ENCODE data around the gene CYB561D2. TPM values are rescaled to one million over a fixed set of nuclear protein-coding genes. Genes with fewer than 3 reads are reported as not detected.

Gene CYB561D2
- total and polyA plus RNA-seq, 2 donors = 20.4 to 28.5 TPM

- Histone ChIP-seq H3K9me3 (ENCODE audit: control insufficient read depth in 2 of 2, insufficient read depth in 1 of 2, low read length in 1 of 2) (no peaks in the 10 kb centered on the region), H3K36me3 (ENCODE audit: control insufficient read depth in 2 of 2, insufficient read depth in 2 of 2, low read length in 1 of 2) (no peaks in the 10 kb centered on the region), H3K4me1 (ENCODE audit: control insufficient read depth in 2 of 2, insufficient read depth in 2 of 2, low read length in 2 of 2) (peaks cover 11 to 18% of the 10 kb centered on the region in 2 donors), H3K4me3 (ENCODE audit: low read length in 2 of 2) (peak overlapping the region; percentile 51 to 62), H3K27ac (ENCODE audit: low read depth in 1 of 2, low read length in 1 of 2) (peak overlapping the region in 1 of 2 donors; percentile 95), H3K27me3 (ENCODE audit: control insufficient read depth in 2 of 2, insufficient read depth in 1 of 2, low read length in 1 of 2) (peaks cover 0 to 4% of the 10 kb centered on the region in 2 donors)
- no peak for DNase-seq (ENCODE audit: low read depth in 6 of 9, low spot score in 9 of 9)
- WGBS = 78% methylated on average over 5 of the region's 5 CpGs
These were observed 15.2 kb downstream of the CYB561D2 start for GRCh38 chr3:50365842-50366220.

- no peak overlapping the region for H3K27ac ChIP-seq (ENCODE audit: low read depth in 1 of 2, low read length in 1 of 2)
- DNase-seq (ENCODE audit: low read depth in 6 of 9, low spot score in 9 of 9) = no peak
- no peaks in the 10 kb centered on the region for H3K9me3 ChIP-seq (ENCODE audit: control insufficient read depth in 2 of 2, insufficient read depth in 1 of 2, low read length in 1 of 2)
- no peaks in the 10 kb centered on the region for H3K36me3 ChIP-seq (ENCODE audit: control insufficient read depth in 2 of 2, insufficient read depth in 2 of 2, low read length in 1 of 2)
- 93% methylated on average over 9 of the region's 9 CpGs for WGBS
- H3K27me3 ChIP-seq (ENCODE audit: control insufficient read depth in 2 of 2, insufficient read depth in 1 of 2, low read length in 1 of 2) = peaks cover 0 to 4% of the 10 kb centered on the region in 2 donors
- H3K4me3 ChIP-seq (ENCODE audit: low read length in 2 of 2) = no peak overlapping the region
- H3K4me1 ChIP-seq (ENCODE audit: control insufficient read depth in 2 of 2, insufficient read depth in 2 of 2, low read length in 2 of 2) = peaks cover 13 to 35% of the 10 kb centered on the region in 2 donors
These were observed 18.5 kb downstream of the CYB561D2 start for GRCh38 chr3:50369012-50369670.

GRCh38 chr3:50370594-50370993, 19.9 kb downstream of the CYB561D2 start:
- H3K36me3 ChIP-seq (ENCODE audit: control insufficient read depth in 2 of 2, insufficient read depth in 2 of 2, low read length in 1 of 2) = no peaks in the 10 kb centered on the region
- H3K27me3 ChIP-seq (ENCODE audit: control insufficient read depth in 2 of 2, insufficient read depth in 1 of 2, low read length in 1 of 2) = peaks cover 0 to 4% of the 10 kb centered on the region in 2 donors
- H3K27ac ChIP-seq (ENCODE audit: low read depth in 1 of 2, low read length in 1 of 2) = no peak overlapping the region
- no peak overlapping the region for H3K4me3 ChIP-seq (ENCODE audit: low read length in 2 of 2)
- DNase-seq (ENCODE audit: low read depth in 6 of 9, low spot score in 9 of 9) = no peak
- WGBS = 85% methylated on average over 14 of the region's 14 CpGs
- peaks cover 7 to 26% of the 10 kb centered on the region in 2 donors for H3K4me1 ChIP-seq (ENCODE audit: control insufficient read depth in 2 of 2, insufficient read depth in 2 of 2, low read length in 2 of 2)
- no peaks in the 10 kb centered on the region for H3K9me3 ChIP-seq (ENCODE audit: control insufficient read depth in 2 of 2, insufficient read depth in 1 of 2, low read length in 1 of 2)

- Histone ChIP-seq H3K27me3 (ENCODE audit: control insufficient read depth in 2 of 2, insufficient read depth in 1 of 2, low read length in 1 of 2) (peaks cover 0 to 4% of the 10 kb centered on the region in 2 donors), H3K4me1 (ENCODE audit: control insufficient read depth in 2 of 2, insufficient read depth in 2 of 2, low read length in 2 of 2) (peaks cover 3 to 21% of the 10 kb centered on the region in 2 donors), H3K27ac (ENCODE audit: low read depth in 1 of 2, low read length in 1 of 2) (no peak overlapping the region), H3K9me3 (ENCODE audit: control insufficient read depth in 2 of 2, insufficient read depth in 1 of 2, low read length in 1 of 2) (no peaks in the 10 kb centered on the region), H3K36me3 (ENCODE audit: control insufficient read depth in 2 of 2, insufficient read depth in 2 of 2, low read length in 1 of 2) (no peaks in the 10 kb centered on the region), H3K4me3 (ENCODE audit: low read length in 2 of 2) (no peak overlapping the region)
- WGBS = 96% methylated on average over 3 of the region's 3 CpGs
- DNase-seq (ENCODE audit: low read depth in 6 of 9, low spot score in 9 of 9) = no peak
These were observed 20.5 kb downstream of the CYB561D2 start for GRCh38 chr3:50371133-50371685.

DNA sequence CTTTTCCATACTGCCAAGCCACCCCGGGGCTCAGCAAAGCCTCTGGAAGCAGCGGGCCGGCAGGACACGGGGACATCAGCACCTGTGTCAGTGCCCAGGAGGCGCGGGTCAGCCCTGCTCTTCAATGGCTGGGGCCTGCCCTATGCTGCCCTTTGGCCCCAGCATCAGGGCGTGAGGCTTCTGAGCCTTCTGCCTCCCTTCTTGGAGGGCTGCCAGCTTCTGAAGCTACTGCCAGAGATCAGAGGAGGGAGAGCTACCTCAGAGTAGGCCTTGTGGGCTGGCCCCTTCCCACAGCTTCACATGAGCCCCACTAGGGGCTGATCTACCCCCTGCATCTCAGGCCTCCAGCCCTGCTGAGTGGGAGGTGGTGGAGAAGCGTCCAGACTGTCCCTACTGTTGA, 21.7 kb downstream of the CYB561D2 start:
- Histone ChIP-seq H3K9me3 (ENCODE audit: control insufficient read depth in 2 of 2, insufficient read depth in 1 of 2, low read length in 1 of 2) (no peaks in the 10 kb centered on the region), H3K4me3 (ENCODE audit: low read length in 2 of 2) (no peak overlapping the region), H3K4me1 (ENCODE audit: control insufficient read depth in 2 of 2, insufficient read depth in 2 of 2, low read length in 2 of 2) (peaks cover 3 to 20% of the 10 kb centered on the region in 2 donors), H3K27me3 (ENCODE audit: control insufficient read depth in 2 of 2, insufficient read depth in 1 of 2, low read length in 1 of 2) (peaks cover 0 to 4% of the 10 kb centered on the region in 2 donors), H3K36me3 (ENCODE audit: control insufficient read depth in 2 of 2, insufficient read depth in 2 of 2, low read length in 1 of 2) (no peaks in the 10 kb centered on the region), H3K27ac (ENCODE audit: low read depth in 1 of 2, low read length in 1 of 2) (peak overlapping the region in 1 of 2 donors; percentile 55)
- peak in 5 of 9 donors; percentile 17 to 69 (median 37) for DNase-seq (ENCODE audit: low read depth in 6 of 9, low spot score in 9 of 9)
- WGBS = 67% methylated on average over 8 of the region's 8 CpGs

- peaks cover 0 to 4% of the 10 kb centered on the region in 2 donors for H3K27me3 ChIP-seq (ENCODE audit: control insufficient read depth in 2 of 2, insufficient read depth in 1 of 2, low read length in 1 of 2)
- WGBS = 74% methylated on average over 12 of the region's 12 CpGs
- no peak for DNase-seq (ENCODE audit: low read depth in 6 of 9, low spot score in 9 of 9)
- H3K4me1 ChIP-seq (ENCODE audit: control insufficient read depth in 2 of 2, insufficient read depth in 2 of 2, low read length in 2 of 2) = peaks cover 3 to 20% of the 10 kb centered on the region in 2 donors
- H3K4me3 ChIP-seq (ENCODE audit: low read length in 2 of 2) = no peak overlapping the region
- H3K9me3 ChIP-seq (ENCODE audit: control insufficient read depth in 2 of 2, insufficient read depth in 1 of 2, low read length in 1 of 2) = no peaks in the 10 kb centered on the region
- H3K27ac ChIP-seq (ENCODE audit: low read depth in 1 of 2, low read length in 1 of 2) = no peak overlapping the region
- no peaks in the 10 kb centered on the region for H3K36me3 ChIP-seq (ENCODE audit: control insufficient read depth in 2 of 2, insufficient read depth in 2 of 2, low read length in 1 of 2)
These were observed 22.7 kb downstream of the CYB561D2 start for GRCh38 chr3:50373146-50374051.

- Histone ChIP-seq H3K27me3 (ENCODE audit: control insufficient read depth in 2 of 2, insufficient read depth in 1 of 2, low read length in 1 of 2) (peaks cover 0 to 4% of the 10 kb centered on the region in 2 donors), H3K27ac (ENCODE audit: low read depth in 1 of 2, low read length in 1 of 2) (no peak overlapping the region), H3K4me3 (ENCODE audit: low read length in 2 of 2) (no peak overlapping the region), H3K4me1 (ENCODE audit: control insufficient read depth in 2 of 2, insufficient read depth in 2 of 2, low read length in 2 of 2) (peaks cover 3 to 20% of the 10 kb centered on the region in 2 donors), H3K9me3 (ENCODE audit: control insufficient read depth in 2 of 2, insufficient read depth in 1 of 2, low read length in 1 of 2) (no peaks in the 10 kb centered on the region), H3K36me3 (ENCODE audit: control insufficient read depth in 2 of 2, insufficient read depth in 2 of 2, low read length in 1 of 2) (no peaks in the 10 kb centered on the region)
- WGBS = 81% methylated on average over 22 of the region's 22 CpGs
- DNase-seq (ENCODE audit: low read depth in 6 of 9, low spot score in 9 of 9) = no peak
These were observed 23.9 kb downstream of the CYB561D2 start for GRCh38 chr3:50374363-50375257.

DNA sequence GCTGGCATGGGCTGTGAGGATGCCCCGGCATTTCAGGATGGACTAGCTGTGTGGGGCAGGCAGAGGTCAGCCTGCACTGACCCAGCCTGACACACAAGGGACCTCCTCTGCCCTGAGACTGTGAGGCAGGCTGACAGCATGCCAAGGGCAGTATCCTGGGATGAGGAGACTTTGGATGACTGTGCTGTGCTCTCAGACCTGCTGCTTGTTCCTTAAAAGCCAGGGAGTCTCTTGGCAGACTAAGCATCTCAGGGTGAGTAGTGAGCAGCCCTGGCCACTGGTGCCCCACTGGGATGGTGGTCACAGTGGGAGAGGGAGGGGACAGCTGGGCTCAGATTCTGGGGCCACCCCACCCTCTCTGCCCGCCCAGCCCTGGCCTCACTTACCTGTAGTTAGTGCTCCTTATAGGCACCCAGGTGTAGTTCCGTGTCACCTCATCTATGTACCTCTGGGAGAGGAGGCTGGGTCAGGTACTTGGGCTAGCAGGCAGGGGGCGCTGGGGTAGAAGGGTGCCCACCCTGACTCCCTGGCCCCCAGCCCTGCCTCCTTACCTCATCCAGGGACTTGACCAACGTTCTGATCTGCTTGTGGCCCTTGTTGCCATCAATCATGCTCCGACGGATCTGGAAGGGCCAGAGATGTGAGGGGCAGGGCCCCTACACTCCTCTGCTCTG, 24.7 kb downstream of the CYB561D2 start:
- Histone ChIP-seq H3K27ac (ENCODE audit: low read depth in 1 of 2, low read length in 1 of 2) (no peak overlapping the region), H3K36me3 (ENCODE audit: control insufficient read depth in 2 of 2, insufficient read depth in 2 of 2, low read length in 1 of 2) (no peaks in the 10 kb centered on the region), H3K4me1 (ENCODE audit: control insufficient read depth in 2 of 2, insufficient read depth in 2 of 2, low read length in 2 of 2) (peaks cover 3 to 20% of the 10 kb centered on the region in 2 donors), H3K9me3 (ENCODE audit: control insufficient read depth in 2 of 2, insufficient read depth in 1 of 2, low read length in 1 of 2) (no peaks in the 10 kb centered on the region), H3K4me3 (ENCODE audit: low read length in 2 of 2) (no peak overlapping the region), H3K27me3 (ENCODE audit: control insufficient read depth in 2 of 2, insufficient read depth in 1 of 2, low read length in 1 of 2) (peaks cover 0 to 4% of the 10 kb centered on the region in 2 donors)
- no peak for DNase-seq (ENCODE audit: low read depth in 6 of 9, low spot score in 9 of 9)
- 89% methylated on average over 7 of the region's 7 CpGs for WGBS
